Neural cell (in vitro differentiated cells): ENCODE data around the gene WDR91. TPM values are rescaled to one million over a fixed set of nuclear protein-coding genes. Genes with fewer than 3 reads are reported as not detected.

Experiments
- H2AFZ ChIP-seq: fragments of 200-600, 300-800 bp; sonication (generic), shearing (Covaris generic); 2 replicates; pipeline ENCODE4 v1.6.0; 2014; ENCODE audit warnings: low read depth, mild to moderate bottlenecking, antibody characterized with exemption, low read length, moderate library complexity
- H3F3A ChIP-seq: fragments of 200-600 bp; shearing (Covaris generic); 2 replicates; pipeline ENCODE4 v1.6.1; 2016; ENCODE audit warnings: mild to moderate bottlenecking, moderate library complexity, mixed read lengths, antibody characterized with exemption, low read length; ENCODE audit not compliant: insufficient read depth, poor library complexity, severe bottlenecking
- H3K27ac ChIP-seq: fragments of 200-600, 300-800 bp; sonication (generic), shearing (Covaris generic); 2 replicates; pipeline ENCODE4 v1.5.1; 2014; ENCODE audit warnings: mild to moderate bottlenecking, low read length, moderate library complexity
- H3K27me3 ChIP-seq: fragments of 300-800, 200-600 bp; sonication (generic), shearing (Covaris generic); 2 replicates; pipeline ENCODE4 v1.6.0; 2014; ENCODE audit warnings: mild to moderate bottlenecking, low read depth, low read length, moderate library complexity; ENCODE audit not compliant: insufficient read depth
- H3K36me3 ChIP-seq: fragments of 300-800, 200-600 bp; sonication (generic), shearing (Covaris generic); 2 replicates; pipeline ENCODE4 v1.5.1; 2014; ENCODE audit warnings: mild to moderate bottlenecking, antibody characterized with exemption, low read length, moderate library complexity; ENCODE audit not compliant: insufficient read depth
- H3K4me2 ChIP-seq: fragments of 300-800, 200-600 bp; sonication (generic), shearing (Covaris generic); 2 replicates; pipeline ENCODE4 v1.6.0; 2014; ENCODE audit warnings: mild to moderate bottlenecking, low read length
- H3K4me3 ChIP-seq: fragments of 300-800, 200-600 bp; sonication (generic), shearing (Covaris generic); 2 replicates; pipeline ENCODE4 v1.5.1; 2014; ENCODE audit warnings: mild to moderate bottlenecking, low read length, moderate library complexity
- H3K79me2 ChIP-seq: fragments of 200-600 bp; shearing (Covaris generic); replicated peaks from 2 replicates; pipeline ENCODE4 v1.6.0; 2014; ENCODE audit warnings: mild to moderate bottlenecking, low read length, moderate library complexity; ENCODE audit not compliant: insufficient read depth
- H3K9ac ChIP-seq: fragments of 300-800, 200-600 bp; sonication (generic), shearing (Covaris generic); 2 replicates; pipeline ENCODE4 v1.6.1; 2016; ENCODE audit warnings: mild to moderate bottlenecking, low read length, mixed read lengths
- H3K9me2 ChIP-seq: fragments of 200-600 bp; shearing (Covaris generic); 2 replicates; pipeline ENCODE4 v1.6.1; 2016; ENCODE audit warnings: mild to moderate bottlenecking, low read length, mixed read lengths; ENCODE audit not compliant: insufficient read depth
- H3K9me3 ChIP-seq: fragments of 200-600, 300-800 bp; sonication (generic), shearing (Covaris generic); 2 replicates; pipeline ENCODE4 v1.6.1; 2016; ENCODE audit warnings: mild to moderate bottlenecking, mixed run types, low read length, moderate library complexity, mixed read lengths
- H4K20me1 ChIP-seq: fragments of 200-600 bp; shearing (Covaris generic); 2 replicates; pipeline ENCODE4 v1.6.1; 2016; ENCODE audit warnings: mild to moderate bottlenecking, mixed run types; ENCODE audit not compliant: insufficient read depth
- EP300 ChIP-seq: fragments of 450-650 bp; conservative IDR thresholded peaks from 2 replicates; pipeline ENCODE4 v1.6.1; 2014; ENCODE audit warnings: antibody characterized with exemption, mild to moderate bottlenecking, moderate library complexity; ENCODE audit not compliant: poor library complexity, severe bottlenecking
- EZH2 ChIP-seq: fragments of 200-600, 300-800 bp; shearing (Covaris generic), sonication (generic); IDR thresholded peaks from 2 replicates; pipeline ENCODE4 v1.6.1; 2014; ENCODE audit warnings: antibody characterized with exemption, low read length, borderline replicate concordance, mild to moderate bottlenecking; ENCODE audit not compliant: insufficient read depth, poor library complexity, severe bottlenecking
- MXI1 ChIP-seq: fragments of 450-650 bp; conservative IDR thresholded peaks from 2 replicates; pipeline ENCODE4 v1.6.1; 2014; ENCODE audit warnings: antibody characterized with exemption, mild to moderate bottlenecking; ENCODE audit not compliant: poor library complexity, severe bottlenecking
- POLR2AphosphoS5 ChIP-seq: IDR thresholded peaks from 2 replicates; pipeline ENCODE4 v1.6.1; 2012
- RAD21 ChIP-seq: fragments of 450-650 bp; conservative IDR thresholded peaks from 2 replicates; pipeline ENCODE4 v1.6.1; 2014; ENCODE audit warnings: antibody characterized with exemption, mild to moderate bottlenecking, moderate library complexity
- REST ChIP-seq: IDR thresholded peaks from 2 replicates; pipeline ENCODE4 v1.6.1; 2012; ENCODE audit warnings: borderline replicate concordance
- SMC3 ChIP-seq: fragments of 450-650 bp; conservative IDR thresholded peaks from 2 replicates; pipeline ENCODE4 v1.6.1; 2014; ENCODE audit warnings: antibody characterized with exemption, mild to moderate bottlenecking, moderate library complexity; ENCODE audit not compliant: poor library complexity
- TAF1 ChIP-seq: IDR thresholded peaks from 2 replicates; pipeline ENCODE4 v1.6.1; 2012; ENCODE audit warnings: low read depth
- polyA plus RNA-seq: library from polyadenylated mRNA; depleted of rRNA; stranded (reverse); fragments of >200 nt; gene quantifications from 2 replicates; pipeline ENCODE4 v1.2.3, GENCODE V29; 2014
- TF ChIP-seq, protein P1 (sequence below): fragments of 450-650 bp; IDR thresholded peaks from 2 replicates; pipeline ENCODE4 v1.5.1; 2014; ENCODE audit warnings: antibody characterized with exemption, mild to moderate bottlenecking, moderate library complexity; ENCODE audit not compliant: poor library complexity, severe bottlenecking

The WDR91 gene
- polyA plus RNA-seq, 1 donor from 2014 or later = 17.7 TPM

DNA sequence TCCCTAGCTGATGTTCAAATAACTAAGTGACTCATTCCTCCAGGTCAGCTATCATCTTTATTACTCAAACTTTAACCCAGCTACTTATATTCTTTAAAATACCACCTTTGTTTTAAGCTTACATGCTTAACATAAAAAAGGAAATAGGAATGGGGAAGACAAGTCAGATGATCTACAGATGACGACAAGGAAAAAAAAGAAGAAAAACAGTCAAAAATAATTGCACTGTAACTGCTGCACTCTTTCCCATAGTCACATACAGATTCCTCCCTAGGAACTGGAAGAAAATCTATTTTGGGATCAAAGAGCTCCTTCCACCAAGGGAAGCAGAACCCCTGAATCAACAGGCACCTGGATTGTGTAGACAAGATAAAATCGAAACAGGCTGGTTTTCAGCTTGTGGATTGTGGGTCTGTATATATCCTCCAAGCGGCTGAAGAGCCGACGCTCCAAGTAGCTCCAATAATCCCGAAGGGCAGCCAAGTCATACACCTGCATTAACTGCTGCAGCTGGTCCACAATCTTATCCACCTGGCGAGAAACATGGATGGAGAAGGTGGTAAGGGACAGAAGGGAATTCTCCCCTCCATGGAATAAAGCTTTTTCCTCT, 2.0 kb downstream of the WDR91 start:
- H3K4me3 ChIP-seq = no peak overlapping the region

DNA sequence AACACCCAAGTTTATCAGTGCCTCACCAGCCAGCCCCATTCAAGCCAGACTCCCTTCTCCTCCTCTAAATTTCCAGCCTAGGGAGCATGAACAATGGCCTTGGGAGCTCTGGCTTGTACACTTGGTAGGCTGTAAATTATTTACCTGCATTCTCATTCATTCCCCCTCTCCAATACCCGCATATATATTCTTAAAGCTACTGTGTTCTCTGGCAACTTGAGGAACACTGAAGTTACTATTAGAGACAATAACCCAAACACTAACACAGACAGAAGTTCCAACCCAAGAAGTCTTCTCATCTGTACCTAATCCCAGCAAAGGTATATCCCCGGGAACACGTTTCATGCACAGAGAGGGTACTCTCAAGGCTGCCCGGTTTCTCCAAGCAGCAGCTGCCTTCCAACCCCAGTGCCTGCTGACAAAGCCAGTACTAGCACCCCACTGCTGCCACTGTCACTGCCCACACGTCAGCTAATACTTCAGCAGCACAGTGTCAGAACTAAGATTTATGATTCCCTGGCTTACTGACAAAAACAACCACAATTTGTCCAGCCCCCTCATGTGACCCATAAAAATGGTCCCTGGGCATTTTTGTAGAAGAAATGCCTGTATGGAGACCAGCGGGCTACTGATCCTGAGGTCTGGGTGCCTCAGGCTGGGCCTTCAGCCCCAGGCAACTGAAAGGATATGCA, 3.1 kb downstream of the WDR91 start:
- H3K4me3 ChIP-seq = no peak overlapping the region
- H3F3A ChIP-seq = no peaks in the 10 kb centered on the region
- H4K20me1 ChIP-seq = no peaks in the 10 kb centered on the region
- no peaks in the 10 kb centered on the region for H3K79me2 ChIP-seq
- H2AFZ ChIP-seq = no peak overlapping the region
- no peaks in the 10 kb centered on the region for H3K36me3 ChIP-seq
- H3K9me3 ChIP-seq = no peaks in the 10 kb centered on the region
- no peak overlapping the region for H3K4me2 ChIP-seq
- no peaks in the 10 kb centered on the region for H3K27me3 ChIP-seq
- no peaks in the 10 kb centered on the region for H3K9me2 ChIP-seq
- no peak overlapping the region for H3K27ac ChIP-seq
- no peak overlapping the region for H3K9ac ChIP-seq
- TF ChIP-seq EP300 (no peak), REST (no peak), MXI1 (no peak), RAD21 (no peak), SMC3 (no peak), EZH2 (no peak), POLR2AphosphoS5 (no peak)

More for the DNA sequence above, 2.0 kb downstream of the WDR91 start:
- no peaks in the 10 kb centered on the region for H3K9me3 ChIP-seq
- H3K9ac ChIP-seq = no peak overlapping the region
- no peaks in the 10 kb centered on the region for H4K20me1 ChIP-seq
- H3K9me2 ChIP-seq = no peaks in the 10 kb centered on the region
- H3K27ac ChIP-seq = no peak overlapping the region
- TF ChIP-seq SMC3 (no peak), MXI1 (no peak), POLR2AphosphoS5 (no peak), EP300 (no peak), REST (no peak), TAF1 (no peak), EZH2 (no peak), RAD21 (no peak)
- TF ChIP-seq, protein P1, sequence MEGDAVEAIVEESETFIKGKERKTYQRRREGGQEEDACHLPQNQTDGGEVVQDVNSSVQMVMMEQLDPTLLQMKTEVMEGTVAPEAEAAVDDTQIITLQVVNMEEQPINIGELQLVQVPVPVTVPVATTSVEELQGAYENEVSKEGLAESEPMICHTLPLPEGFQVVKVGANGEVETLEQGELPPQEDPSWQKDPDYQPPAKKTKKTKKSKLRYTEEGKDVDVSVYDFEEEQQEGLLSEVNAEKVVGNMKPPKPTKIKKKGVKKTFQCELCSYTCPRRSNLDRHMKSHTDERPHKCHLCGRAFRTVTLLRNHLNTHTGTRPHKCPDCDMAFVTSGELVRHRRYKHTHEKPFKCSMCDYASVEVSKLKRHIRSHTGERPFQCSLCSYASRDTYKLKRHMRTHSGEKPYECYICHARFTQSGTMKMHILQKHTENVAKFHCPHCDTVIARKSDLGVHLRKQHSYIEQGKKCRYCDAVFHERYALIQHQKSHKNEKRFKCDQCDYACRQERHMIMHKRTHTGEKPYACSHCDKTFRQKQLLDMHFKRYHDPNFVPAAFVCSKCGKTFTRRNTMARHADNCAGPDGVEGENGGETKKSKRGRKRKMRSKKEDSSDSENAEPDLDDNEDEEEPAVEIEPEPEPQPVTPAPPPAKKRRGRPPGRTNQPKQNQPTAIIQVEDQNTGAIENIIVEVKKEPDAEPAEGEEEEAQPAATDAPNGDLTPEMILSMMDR = no peak
- no peaks in the 10 kb centered on the region for H3K27me3 ChIP-seq
- no peaks in the 10 kb centered on the region for H3K36me3 ChIP-seq
- H3K79me2 ChIP-seq = no peaks in the 10 kb centered on the region
- no peaks in the 10 kb centered on the region for H3F3A ChIP-seq
- no peak overlapping the region for H2AFZ ChIP-seq
- H3K4me2 ChIP-seq = no peak overlapping the region
